Measurements from ENCODE around the gene XYLB. TPM values are rescaled to one million over a fixed set of nuclear protein-coding genes. Genes with fewer than 3 reads are reported as not detected.
A peak's percentile ranks its signal among the peaks of the same experiment; 100 is the strongest.
"Not testable (repeated sequence)": the region's sequence is repeated elsewhere in the genome, so short reads cannot be mapped to it uniquely, and the experiment has no call there.

XYLB gene
- total RNA-seq, 4 donors from 2014 or later: 3.1 to 6.6 (median 4.1) TPM

DNA sequence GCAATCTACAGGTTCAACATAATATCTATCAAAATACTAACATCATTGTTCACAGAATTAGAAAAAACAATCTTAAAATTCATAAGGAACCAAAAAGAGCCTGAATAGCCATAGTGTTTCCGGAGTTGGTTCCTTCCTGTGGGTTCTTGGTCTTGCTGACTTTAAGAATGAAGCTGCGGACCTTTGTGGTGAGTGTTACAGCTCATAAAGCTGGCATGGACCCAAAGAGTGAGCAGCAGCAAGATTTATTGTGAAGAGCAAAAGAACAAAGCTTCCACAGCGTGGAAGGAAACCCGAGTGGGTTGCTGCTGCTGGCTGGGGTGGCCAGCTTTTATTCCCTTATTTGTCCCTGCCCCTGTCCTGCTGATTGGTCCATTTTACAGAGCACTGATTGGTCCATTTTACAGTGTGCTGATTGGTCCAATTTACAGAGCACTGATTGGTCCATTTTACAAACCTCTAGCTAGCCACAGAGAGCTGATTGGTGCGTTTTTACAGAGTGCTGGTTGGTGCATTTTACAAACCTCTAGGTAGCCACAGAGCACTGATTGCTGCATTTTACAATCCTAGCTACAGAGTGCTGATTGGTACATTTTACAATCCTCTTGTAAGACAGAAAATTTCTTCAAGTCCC is 92.0 kb downstream of the XYLB start:
- H3K27me3 ChIP-seq, H3K27ac ChIP-seq, H3K4me1 ChIP-seq, H3K4me3 ChIP-seq, H3K36me3 ChIP-seq: not testable (repeated sequence)
- WGBS, 2 donors: 54 to 56% methylated on average over 5 of the region's 5 CpGs
- H3K9me3 ChIP-seq: peaks cover 0 to 42% (median 3%) of the 10 kb centered on the region in 4 donors
- peak in 1 of 2 donors; percentile 50 for DNase-seq (ENCODE audit: low spot score in 2 of 2)

DNA sequence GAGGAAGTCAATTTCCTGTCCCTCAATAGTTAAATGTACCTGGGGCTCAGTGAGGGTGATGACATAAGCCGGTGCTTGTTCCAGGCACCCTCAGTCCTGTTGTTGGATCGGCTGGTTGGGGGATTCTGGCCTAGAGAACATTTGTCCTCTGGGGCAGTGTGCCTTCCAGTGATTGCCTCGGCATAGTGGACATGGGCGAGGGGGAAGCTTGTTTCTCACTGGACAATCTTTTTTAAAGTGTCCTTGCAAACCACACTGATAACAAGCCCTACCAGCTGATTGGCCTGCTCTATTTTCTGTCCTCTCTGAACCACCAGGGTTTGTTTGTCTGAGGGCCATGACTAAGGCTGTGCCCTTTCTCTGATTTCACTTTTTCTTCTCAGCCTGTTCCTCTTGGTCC is 96.6 kb downstream of the XYLB start:
- not testable (repeated sequence) for H3K27ac ChIP-seq; H3K27me3 ChIP-seq; DNase-seq (ENCODE audit: low spot score in 2 of 2); H3K4me3 ChIP-seq; H3K36me3 ChIP-seq; H3K4me1 ChIP-seq
- peaks cover 0 to 11% (median 0%) of the 10 kb centered on the region in 4 donors for H3K9me3 ChIP-seq
- WGBS, 2 donors: 41 to 57% methylated on average over 2 to 4 of the region's 4 CpGs

DNA sequence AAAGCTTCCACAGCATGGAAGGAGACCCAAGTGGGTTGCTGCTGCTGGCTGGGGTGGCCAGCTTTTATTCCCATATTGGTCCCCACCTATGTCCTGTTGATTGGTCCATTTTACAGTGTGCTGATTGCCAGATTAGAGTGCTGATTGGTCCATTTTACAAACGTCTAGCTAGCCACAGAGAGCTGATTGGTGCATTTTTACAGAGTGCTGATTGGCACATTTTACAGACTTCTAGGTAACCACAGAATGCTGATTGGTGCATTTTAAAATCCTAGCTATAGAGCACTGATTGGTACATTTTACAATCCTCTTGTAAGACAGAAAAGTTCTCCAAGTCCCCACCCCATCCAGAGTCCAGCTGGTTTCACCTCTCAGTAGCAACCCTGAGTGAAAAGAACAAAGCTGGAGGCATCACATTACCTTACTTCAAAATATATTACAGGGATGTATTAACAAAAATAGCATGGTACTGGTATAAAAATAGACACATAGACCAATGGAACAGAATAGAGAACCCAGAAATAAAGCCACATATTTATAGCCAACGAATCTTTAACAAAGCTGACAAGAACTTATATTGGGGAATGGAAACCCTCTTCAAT is 99.6 kb downstream of the XYLB start:
- Histone ChIP-seq H3K9me3 (no peaks in the 10 kb centered on the region), H3K36me3 (no peaks in the 10 kb centered on the region), H3K4me1 (no peaks in the 10 kb centered on the region), H3K27me3 (no peaks in the 10 kb centered on the region), H3K27ac (no peak overlapping the region), H3K4me3 (no peak overlapping the region)
- TF ChIP-seq EP300 (IDR thresholded peaks at IDR 0.05) (no peak), POLR2A (IDR thresholded peaks at IDR 0.05) (no peak)
- TF ChIP-seq, protein P1, sequence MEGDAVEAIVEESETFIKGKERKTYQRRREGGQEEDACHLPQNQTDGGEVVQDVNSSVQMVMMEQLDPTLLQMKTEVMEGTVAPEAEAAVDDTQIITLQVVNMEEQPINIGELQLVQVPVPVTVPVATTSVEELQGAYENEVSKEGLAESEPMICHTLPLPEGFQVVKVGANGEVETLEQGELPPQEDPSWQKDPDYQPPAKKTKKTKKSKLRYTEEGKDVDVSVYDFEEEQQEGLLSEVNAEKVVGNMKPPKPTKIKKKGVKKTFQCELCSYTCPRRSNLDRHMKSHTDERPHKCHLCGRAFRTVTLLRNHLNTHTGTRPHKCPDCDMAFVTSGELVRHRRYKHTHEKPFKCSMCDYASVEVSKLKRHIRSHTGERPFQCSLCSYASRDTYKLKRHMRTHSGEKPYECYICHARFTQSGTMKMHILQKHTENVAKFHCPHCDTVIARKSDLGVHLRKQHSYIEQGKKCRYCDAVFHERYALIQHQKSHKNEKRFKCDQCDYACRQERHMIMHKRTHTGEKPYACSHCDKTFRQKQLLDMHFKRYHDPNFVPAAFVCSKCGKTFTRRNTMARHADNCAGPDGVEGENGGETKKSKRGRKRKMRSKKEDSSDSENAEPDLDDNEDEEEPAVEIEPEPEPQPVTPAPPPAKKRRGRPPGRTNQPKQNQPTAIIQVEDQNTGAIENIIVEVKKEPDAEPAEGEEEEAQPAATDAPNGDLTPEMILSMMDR (IDR thresholded peaks at IDR 0.05): no peak
- DNase-seq (ENCODE audit: low spot score in 2 of 2): no peak
- 69 to 73% methylated on average over 2 of the region's 2 CpGs for WGBS, 2 donors

DNA sequence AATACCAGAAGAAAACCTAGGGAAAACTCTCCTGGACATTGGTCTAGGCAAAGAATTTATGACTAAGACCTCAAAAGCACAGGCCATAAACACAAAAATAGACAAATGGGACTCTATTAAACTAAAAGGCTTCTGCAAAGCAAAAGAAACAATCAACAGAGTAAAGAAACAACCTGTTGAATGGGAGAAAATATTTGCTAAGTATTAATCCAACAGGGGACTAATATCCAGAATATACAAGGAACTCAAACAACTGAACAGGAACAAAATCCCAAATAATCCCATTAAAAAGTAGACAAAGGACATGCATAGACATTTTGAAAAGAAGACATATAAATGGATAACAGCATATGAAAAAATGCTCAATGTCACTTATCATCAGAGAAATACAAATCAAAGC is 100.2 kb downstream of the XYLB start:
- Histone ChIP-seq H3K27ac (no peak overlapping the region), H3K9me3 (no peaks in the 10 kb centered on the region), H3K4me1 (no peaks in the 10 kb centered on the region), H3K27me3 (no peaks in the 10 kb centered on the region), H3K36me3 (no peaks in the 10 kb centered on the region), H3K4me3 (no peak overlapping the region)
- no peak for DNase-seq (ENCODE audit: low spot score in 2 of 2)
- TF ChIP-seq POLR2A (IDR thresholded peaks at IDR 0.05) (no peak), EP300 (IDR thresholded peaks at IDR 0.05) (no peak)
- TF ChIP-seq, protein P1 (IDR thresholded peaks at IDR 0.05): no peak

DNA sequence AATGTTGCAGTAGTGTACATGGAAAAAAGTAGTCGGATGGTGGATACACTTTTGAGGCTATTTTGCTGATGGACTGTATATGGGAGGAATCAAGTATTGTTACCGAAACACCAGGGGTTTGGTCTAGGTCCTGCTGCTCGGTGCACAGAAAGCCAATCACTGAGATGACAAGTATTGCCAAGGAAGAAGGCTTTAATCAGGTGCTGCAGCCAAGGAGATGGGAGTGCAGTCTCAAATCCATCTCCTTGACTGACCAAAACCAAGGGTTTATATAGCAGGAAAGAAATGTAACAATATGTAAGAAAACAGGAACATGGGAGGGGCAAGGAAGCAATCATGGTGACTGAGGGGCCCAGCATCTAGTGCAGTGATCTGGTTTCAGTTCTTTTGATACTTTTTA is 104.3 kb downstream of the XYLB start:
- Histone ChIP-seq H3K27me3 (no peaks in the 10 kb centered on the region), H3K27ac (no peak overlapping the region), H3K9me3 (no peaks in the 10 kb centered on the region), H3K36me3 (no peaks in the 10 kb centered on the region), H3K4me1 (peaks cover 0 to 13% (median 3%) of the 10 kb centered on the region in 4 donors), H3K4me3 (no peak overlapping the region)
- TF ChIP-seq, protein P1 (IDR thresholded peaks at IDR 0.05): no peak
- TF ChIP-seq POLR2A (IDR thresholded peaks at IDR 0.05): no peak
- TF ChIP-seq EP300 (IDR thresholded peaks at IDR 0.05): no peak
- no peak for DNase-seq (ENCODE audit: low spot score in 2 of 2)
- 93 to 99% methylated on average over 3 of the region's 3 CpGs for WGBS, 2 donors

DNA sequence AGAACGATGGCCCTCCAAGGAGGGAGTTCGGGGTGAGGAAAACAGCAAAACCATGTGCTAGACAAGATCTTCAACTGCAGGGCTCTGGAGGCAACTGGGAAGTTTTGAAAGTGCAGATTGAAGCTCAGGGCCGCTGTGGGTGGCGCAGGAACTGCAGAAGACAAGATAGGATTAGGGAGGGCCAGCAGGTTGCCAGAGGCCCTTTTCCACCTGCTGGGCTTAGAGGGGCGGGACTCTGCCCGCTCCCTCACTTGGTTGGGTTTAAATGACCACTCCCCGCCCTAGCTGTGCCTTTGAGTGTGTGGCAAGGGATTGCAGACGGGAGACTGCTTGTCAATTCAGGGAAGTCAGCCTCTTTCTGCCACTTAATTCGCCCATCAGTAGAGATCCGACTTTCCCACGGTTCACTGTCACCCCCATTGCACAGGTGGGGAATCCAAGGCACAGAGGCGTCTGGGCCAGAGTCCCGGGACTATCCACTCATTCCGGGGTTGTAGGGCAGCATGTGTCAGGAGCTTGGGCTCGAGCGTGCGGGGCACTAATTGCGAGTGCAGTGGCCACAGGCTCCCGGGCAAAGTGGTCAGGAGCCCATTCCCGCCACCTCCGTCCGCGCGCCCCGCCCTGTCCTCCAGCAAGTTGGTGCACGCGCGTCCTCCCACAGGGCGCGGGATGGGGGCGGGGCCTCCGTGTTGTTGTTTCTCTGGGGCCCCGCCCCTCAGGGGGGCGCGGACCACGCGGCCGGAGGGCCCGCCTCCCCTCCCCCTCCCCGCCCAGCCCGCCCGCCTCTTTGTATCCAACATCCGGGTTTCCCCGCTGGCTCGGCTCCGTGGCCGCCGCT is 106.7 kb downstream of the XYLB start, which contains the start of gene ACVR2B:
ACVR2B (plus strand) TSS at position 816 of the 838 bp plus-strand sequence. CDS start 433 bp downstream, outside the sequence.
- TF ChIP-seq POLR2A (IDR thresholded peaks at IDR 0.05) (peak in 1 of 2 donors; percentile 53), EP300 (IDR thresholded peaks at IDR 0.05) (peak; percentile 44 to 51)
- TF ChIP-seq, protein P1 (IDR thresholded peaks at IDR 0.05): no peak
- DNase-seq (ENCODE audit: low spot score in 2 of 2): peak; percentile 92 to 93
- 17 to 35% methylated on average over 11 to 17 of the region's 48 CpGs for WGBS, 2 donors

More for the DNA sequence above, 106.7 kb downstream of the XYLB start, which contains the start of gene ACVR2B:
- Histone ChIP-seq H3K36me3 (no peaks in the 10 kb centered on the region), H3K27me3 (no peaks in the 10 kb centered on the region), H3K9me3 (no peaks in the 10 kb centered on the region), H3K4me3 (peak within 1 kb of the TSS; percentile 78 to 97 (median 89)), H3K27ac (peak within 1 kb of the TSS; percentile 81 to 95 (median 85)), H3K4me1 (peaks cover 0 to 37% (median 12%) of the 10 kb centered on the region in 4 donors)
